ENCODE data around the gene RASL10A.

The RASL10A gene

GRCh38 chr22:29270475-29271271 lies 44.8 kb downstream of the RASL10A start:
- DNase-seq, result peak in 1 of 56 donors; percentile 13

- DNase-seq, result no peak
These were observed 45.6 kb downstream of the RASL10A start for GRCh38 chr22:29269731-29270474.

- DNase-seq, result no peak
These were observed 46.3 kb downstream of the RASL10A start for GRCh38 chr22:29269230-29269604.

GRCh38 chr22:29268511-29269229 lies 46.8 kb downstream of the RASL10A start:
- peak in 46 of 56 donors; percentile 42 to 88 (median 69) for DNase-seq

- peak in 55 of 56 donors; percentile 79 to 100 (median 95) for DNase-seq
These were observed 47.5 kb downstream of the RASL10A start, which contains the start of the genes EWSR1 and RHBDD3 for GRCh38 chr22:29267858-29268510. Gene EWSR1, plus strand, starts transcription at chr22:29268268. Its CDS starts 69 bp downstream, at chr22:29268337. Gene RHBDD3, minus strand, starts transcription at chr22:29267981. Its CDS starts 2,355 bp downstream, at chr22:29265626.

GRCh38 chr22:29267462-29267857 lies 48.0 kb downstream of the RASL10A start:
- DNase-seq, result no peak

GRCh38 chr22:29266564-29267461 lies 48.7 kb downstream of the RASL10A start:
- peak in 1 of 56 donors; percentile 27 for DNase-seq

- DNase-seq, result no peak
These were observed 49.6 kb downstream of the RASL10A start for GRCh38 chr22:29265929-29266328.

GRCh38 chr22:29265305-29265704 lies 50.2 kb downstream of the RASL10A start:
- no peak for DNase-seq

- DNase-seq, result no peak
These were observed 51.7 kb downstream of the RASL10A start for GRCh38 chr22:29263791-29264276.

Data from nucleus accumbens (tissue), 56 donors.